HepG2 (cell line): Measurements from ENCODE around the gene MIS18A. TPM values are rescaled to one million over a fixed set of nuclear protein-coding genes. Genes with fewer than 3 reads are reported as not detected.

Experiments used
- ATAC-seq: fragments of 200-7000 bp; cut with Tn5 transposase; 3 replicates; pipeline ENCODE4 v1.9.1; 2020; ENCODE audit warnings: mild to moderate bottlenecking, moderate library complexity
- BruUV-seq: library from RNA; stranded (reverse); fragments of 400-500 nt; replicated peaks from 2 replicates; lab custom pipeline; 2021; lab: Mats Ljungman, UMichigan
- CTCF ChIA-PET: fragments of 300-600 bp; formaldehyde crosslinking; extraction: SDS; loops from one replicate; lab custom pipeline; 2021; ENCODE audit warnings: low total read pairs, inconsistent platforms, low intra/inter-chr PET ratio; lab: Yijun Ruan, JAX
- POLR2A ChIA-PET: fragments of 350-600 bp; sonication (Branson Sonifier 250); formaldehyde crosslinking; loops from one replicate; lab custom pipeline; 2020; ENCODE audit warnings: antibody characterized with exemption, inconsistent platforms; lab: Yijun Ruan, JAX
- DNase-seq: peaks from one replicate; pipeline ENCODE4 v3.0.0-alpha.2; 2015; ENCODE audit warnings: low spot score
- FAIRE-seq: peaks from 3 replicates; lab custom pipeline; 2011; peaks lifted over from hg19 to GRCh38; lab: Jason Lieb, UNC
- H2AFZ ChIP-seq: one replicate; pipeline ENCODE4 v1.6.1; 2011; ENCODE audit warnings: low read length, inconsistent platforms
- H3K27ac ChIP-seq: fragments of 300-600 bp; 3 replicates; pipeline ENCODE4 v1.8.0; 2011; ENCODE audit warnings: mixed run types, mild to moderate bottlenecking, mixed read lengths, low read length, inconsistent platforms; ENCODE audit not compliant: insufficient read depth; ENCODE audit errors: extremely low read length
- H3K27me3 ChIP-seq, 2 experiments: fragments of 200-600 bp in 1 of 2; 2 replicates in 1 of 2; 3 replicates in 1 of 2; pipeline versions ENCODE4 v1.6.0 to v1.8.0; 2011; ENCODE audit warnings: low read length in 2 of 2, mild to moderate bottlenecking in 2 of 2, moderate library complexity in 2 of 2, inconsistent platforms in 1 of 2; ENCODE audit not compliant: insufficient read depth in 2 of 2, control insufficient read depth in 1 of 2
- H3K36me3 ChIP-seq, 2 experiments: fragments of 200-600 bp in 1 of 2; replicated peaks in 1 of 2; 2 replicates in 1 of 2; 3 replicates in 1 of 2; pipeline versions ENCODE4 v1.5.1 to v1.8.0; 2011; ENCODE audit warnings: low read length in 2 of 2, inconsistent platforms in 1 of 2; ENCODE audit not compliant: insufficient read depth in 2 of 2, control insufficient read depth in 1 of 2
- H3K4me1 ChIP-seq: 2 replicates; pipeline ENCODE4 v1.5.1; 2012; ENCODE audit warnings: low read length, inconsistent platforms; ENCODE audit not compliant: insufficient read depth
- H3K4me2 ChIP-seq: 2 replicates; pipeline ENCODE4 v1.6.0; 2011; ENCODE audit warnings: low read depth, low read length, inconsistent platforms
- H3K4me3 ChIP-seq, 3 experiments: fragments of 200-600 bp in 1 of 3; sonication (generic), shearing (Covaris generic) in 1 of 3; replicated peaks in 1 of 3; 2 replicates each; pipeline ENCODE4 v1.5.1; 2011 to 2016; ENCODE audit warnings: low read length in 3 of 3, inconsistent platforms in 2 of 3, low read depth in 2 of 3, mild to moderate bottlenecking in 2 of 3, control low read depth in 1 of 3, mixed read lengths in 1 of 3; ENCODE audit not compliant: insufficient read depth in 1 of 3
- H3K79me2 ChIP-seq: one replicate; pipeline ENCODE4 v1.6.1; 2011; ENCODE audit warnings: low read length, inconsistent platforms; ENCODE audit not compliant: insufficient read depth
- H3K9ac ChIP-seq: 2 replicates; pipeline ENCODE4 v1.6.0; 2011; ENCODE audit warnings: mild to moderate bottlenecking, low read depth, low read length, inconsistent platforms; ENCODE audit not compliant: insufficient read depth
- H3K9me3 ChIP-seq: 2 replicates; pipeline ENCODE4 v1.5.1; 2012; ENCODE audit warnings: mild to moderate bottlenecking, low read length
- H4K20me1 ChIP-seq: 2 replicates; pipeline ENCODE4 v1.6.0; 2011; ENCODE audit warnings: inconsistent platforms, mild to moderate bottlenecking, low read length, moderate library complexity; ENCODE audit not compliant: insufficient read depth
- ATF4 ChIP-seq, 2 experiments: fragments of 450-650 bp in 1 of 2; sonication (generic) in 1 of 2; formaldehyde crosslinking; IDR thresholded peaks; 2 replicates each; pipeline versions ENCODE4 v1.5.0 to v1.8.0; 2020 to 2022; ENCODE audit warnings: mild to moderate bottlenecking in 1 of 2, missing genetic modification reagents in 1 of 2
- CTCF ChIP-seq: sonication (generic); formaldehyde crosslinking; IDR thresholded peaks from 2 replicates; pipeline ENCODE4 v1.5.0; 2020; ENCODE audit warnings: mild to moderate bottlenecking, missing genetic modification reagents, moderate library complexity
- GLMP ChIP-seq: sonication (generic); formaldehyde crosslinking; IDR thresholded peaks from 2 replicates; pipeline ENCODE4 v1.9.0; 2021; ENCODE audit warnings: missing genetic modification reagents, mild to moderate bottlenecking, borderline replicate concordance
- NFE2L1 ChIP-seq: sonication (generic); formaldehyde crosslinking; IDR thresholded peaks from 2 replicates; pipeline ENCODE4 v1.4.0; 2020; ENCODE audit warnings: missing genetic modification reagents, mild to moderate bottlenecking, borderline replicate concordance
- PCBP1 ChIP-seq: fragments of 200-400 bp; formaldehyde crosslinking; IDR thresholded peaks from 2 replicates; pipeline ENCODE4 v1.6.1; 2017; ENCODE audit warnings: mild to moderate bottlenecking, low read depth, low read length, borderline replicate concordance
- STAG1 ChIP-seq: sonication (generic); formaldehyde crosslinking; IDR thresholded peaks from 2 replicates; pipeline ENCODE4 v1.4.0; 2020; ENCODE audit warnings: missing genetic modification reagents
- TBX3 ChIP-seq: fragments of 450-650 bp; IDR thresholded peaks from 2 replicates; pipeline ENCODE4 v1.6.1; 2017; ENCODE audit warnings: antibody characterized with exemption, mild to moderate bottlenecking, inconsistent platforms, borderline replicate concordance
- ZBTB33 ChIP-seq: sonication (generic); formaldehyde crosslinking; IDR thresholded peaks from 2 replicates; pipeline ENCODE4 v1.4.0; 2020; ENCODE audit warnings: missing genetic modification reagents
- ZBTB38 ChIP-seq: sonication (generic); formaldehyde crosslinking; IDR thresholded peaks from 2 replicates; pipeline ENCODE4 v1.5.1; 2020; ENCODE audit warnings: mild to moderate bottlenecking, missing genetic modification reagents
- ZFYVE20 ChIP-seq: sonication (generic); formaldehyde crosslinking; IDR thresholded peaks from 2 replicates; pipeline ENCODE4 v1.8.0; 2023; ENCODE audit warnings: low read depth, mild to moderate bottlenecking, moderate library complexity, missing genetic modification reagents, borderline replicate concordance
- ZNF687 ChIP-seq: sonication (generic); formaldehyde crosslinking; IDR thresholded peaks from 2 replicates; pipeline ENCODE4 v1.5.1; 2020; ENCODE audit warnings: mild to moderate bottlenecking, missing genetic modification reagents, moderate library complexity
- ZNF761 ChIP-seq: sonication (generic); formaldehyde crosslinking; conservative IDR thresholded peaks from 2 replicates; pipeline ENCODE4 v1.4.0; 2020; ENCODE audit warnings: mild to moderate bottlenecking, missing genetic modification reagents
- WGBS: methylation state at CpG from one replicate; pipeline ENCODE4 v1.1.6; 2017; ENCODE audit warnings: low lambda C conversion rate; 5-methylcytosine and 5-hydroxymethylcytosine counted together
- in situ Hi-C: cut with HindIII; loops from 2 replicates; pipeline ENCODE4 v1.10.0; 2017; ENCODE audit warnings: low pct_unique_long_range_greater_than_20kb; ENCODE audit not compliant: extremely low pct_ligation_motif_present
- intact Hi-C: fragments of 100-400 bp; cut with micrococcal nuclease; formaldehyde crosslinking; loops from one replicate; pipeline ENCODE4 v1.10.0; 2022; ENCODE audit not compliant: unreplicated experiment
- polyA plus RNA-seq, 8 experiments: library from polyadenylated mRNA; depleted of rRNA in 3 of 8; stranded (reverse) in 7 of 8; unstranded in 1 of 8; fragments of >200 nt; fragmentation: Illumina TruSeq in 4 of 8; extraction: Trizol in 4 of 8; gene quantifications; 2 replicates each; pipeline versions ENCODE4 v1.2.1 to v1.2.3, GENCODE V29; 2011 to 2016; ENCODE audit warnings: low read depth in 4 of 8, missing spikeins in 1 of 8, mixed read lengths in 1 of 8; ENCODE audit not compliant: insufficient read depth in 1 of 8
- total RNA-seq, 5 experiments: library from RNA; depleted of rRNA; stranded (reverse); fragments of >200 nt; fragmentation: Illumina TruSeq; extraction: Trizol; gene quantifications; 2 replicates each; pipeline ENCODE4 v1.2.3, GENCODE V29; 2016; ENCODE audit warnings: low read depth in 1 of 5

Gene MIS18A
- total and polyA plus RNA-seq, 2 of the 13 experiments (the other 11 are each of a cell fraction or from before 2014, with no cell fraction given) = 11.2 to 41.4 TPM

- intact Hi-C loops = loop anchor here (5.0 kb wide), 1 partner anchor 51 kb away; no protein-coding TSS in a partner anchor
- TF ChIP-seq NFE2L1 (CRISPR knock-in tag) = no peak
- TF ChIP-seq ZNF687 (CRISPR knock-in tag) = 0 out of 2 replicates have a peak, but pooled peaks have one; percentile 19
- peak; percentile 60 for TF ChIP-seq ZBTB33 (CRISPR knock-in tag)
- TF ChIP-seq ZBTB38 (CRISPR knock-in tag) = peak; percentile 36; the same call in 1 of the 2 replicates
- TF ChIP-seq CTCF = peak; percentile 30; the same call in 1 of the 2 replicates
- no peak for TF ChIP-seq TBX3
- TF ChIP-seq PCBP1 = no peak
- no peak for TF ChIP-seq GLMP (CRISPR knock-in tag)
- no peak for TF ChIP-seq ATF4 (CRISPR knock-in tag; IDR thresholded peaks at IDR 0.05)
- TF ChIP-seq ZNF761 (CRISPR knock-in tag) = no peak
- no peak for TF ChIP-seq ZFYVE20 (CRISPR knock-in tag)
- peak; percentile 14; the same call in 1 of the 2 replicates for TF ChIP-seq STAG1 (CRISPR knock-in tag)
Observed at GRCh38 chr21:32306021-32306780, 27.4 kb upstream of the MIS18A start.

More at GRCh38 chr21:32306021-32306780, 27.4 kb upstream of the MIS18A start:
- Histone ChIP-seq H3K9me3 (no peaks in the 10 kb centered on the region), H2AFZ (no peak overlapping the region), H3K4me3 (no peak overlapping the region), H3K27me3 (no peaks in the 10 kb centered on the region), H3K4me1 (peaks cover 27% of the 10 kb centered on the region), H3K36me3 (no peaks in the 10 kb centered on the region; a peak in 1 of 5 replicates), H3K4me2 (no peak overlapping the region), H3K27ac (no peak overlapping the region), H3K9ac (no peak overlapping the region), H3K79me2 (no peaks in the 10 kb centered on the region), H4K20me1 (no peaks in the 10 kb centered on the region)
- DNase-seq (peak; percentile 41), FAIRE-seq (no peak), ATAC-seq (peak; percentile 85)
- CTCF ChIA-PET = no interaction called here
- WGBS = 88% methylated on average over 21 of the region's 22 CpGs
- in situ Hi-C loops = no loop called here
- no TSS peak for BruUV-seq
- POLR2A ChIA-PET = no interaction called here
